IMR-90 (cell line): ENCODE results near the gene DYRK2. TPM values are rescaled to one million over a fixed set of nuclear protein-coding genes. Genes with fewer than 3 reads are reported as not detected.

Source experiments
- ATAC-seq: fragments of 200-7000 bp; cut with Tn5 transposase; 2 replicates; pipeline ENCODE4 v1.9.1; 2020; ENCODE audit warnings: low read depth, mild to moderate bottlenecking, moderate library complexity
- BruUV-seq: library from RNA; stranded (reverse); fragments of 400-500 nt; replicated peaks from 2 replicates; lab custom pipeline; 2021; lab: Mats Ljungman, UMichigan
- CTCF ChIA-PET: fragments of 300-600 bp; formaldehyde crosslinking; extraction: SDS; loops from one replicate; lab custom pipeline; 2021; ENCODE audit warnings: antibody characterized with exemption; lab: Yijun Ruan, JAX
- POLR2A ChIA-PET: fragments of 300-600 bp; sonication (Branson Sonifier 250); formaldehyde crosslinking; loops from one replicate; lab custom pipeline; 2022; ENCODE audit warnings: antibody characterized with exemption; ENCODE audit not compliant: unreplicated experiment; lab: Charles Lee
- DNase-seq: peaks from one replicate; pipeline ENCODE4 v3.0.0; 2013
- H2AFZ ChIP-seq: replicated peaks from 2 replicates; pipeline ENCODE3; 2013; ENCODE audit warnings: low read length, mild to moderate bottlenecking; ENCODE audit not compliant: poor library complexity
- H2AK5ac ChIP-seq: 2 replicates; pipeline ENCODE4 v1.6.1; 2013; ENCODE audit warnings: low read depth, low read length, inconsistent platforms
- H2AK9ac ChIP-seq: replicated peaks from 2 replicates; pipeline ENCODE3; 2013; ENCODE audit warnings: mild to moderate bottlenecking, low read depth, low read length, moderate library complexity; ENCODE audit not compliant: poor library complexity
- H2BK120ac ChIP-seq: 2 replicates; pipeline ENCODE4 v1.6.1; 2013; ENCODE audit warnings: low read depth, low read length, inconsistent platforms
- H2BK15ac ChIP-seq: 3 replicates; pipeline ENCODE4 v1.6.1; 2013; ENCODE audit warnings: low read depth, low read length, inconsistent platforms
- H2BK20ac ChIP-seq: 2 replicates; pipeline ENCODE4 v1.6.1; 2013; ENCODE audit warnings: low read depth, mild to moderate bottlenecking, inconsistent platforms, low read length, moderate library complexity
- H2BK5ac ChIP-seq: 2 replicates; pipeline ENCODE4 v1.6.1; 2013; ENCODE audit warnings: mild to moderate bottlenecking, low read depth, low read length, inconsistent platforms; ENCODE audit not compliant: poor library complexity, severe bottlenecking
- H3K14ac ChIP-seq: replicated peaks from 2 replicates; pipeline ENCODE4 v1.6.1; 2013; ENCODE audit warnings: low read depth, low read length, inconsistent platforms
- H3K18ac ChIP-seq: 2 replicates; pipeline ENCODE4 v1.6.1; 2013; ENCODE audit warnings: low read depth, low read length, control low read depth
- H3K23ac ChIP-seq: 2 replicates; pipeline ENCODE4 v1.6.1; 2013; ENCODE audit warnings: low read depth, low read length, inconsistent platforms
- H3K27ac ChIP-seq: 2 replicates; pipeline ENCODE4 v1.5.1; 2013; ENCODE audit warnings: mild to moderate bottlenecking, control low read depth, low read length; ENCODE audit not compliant: insufficient read depth
- H3K27me3 ChIP-seq: 2 replicates; pipeline ENCODE4 v1.6.1; 2013; ENCODE audit warnings: low read length; ENCODE audit not compliant: control insufficient read depth, insufficient read depth
- H3K36me3 ChIP-seq: 2 replicates; pipeline ENCODE4 v1.6.1; 2013; ENCODE audit warnings: low read length, mixed read lengths; ENCODE audit not compliant: control insufficient read depth, insufficient read depth
- H3K4ac ChIP-seq: 2 replicates; pipeline ENCODE4 v1.6.1; 2013; ENCODE audit warnings: low read depth, low read length, inconsistent platforms
- H3K4me1 ChIP-seq: 2 replicates; pipeline ENCODE4 v1.6.1; 2013; ENCODE audit warnings: low read length, mixed read lengths; ENCODE audit not compliant: control insufficient read depth, insufficient read depth
- H3K4me2 ChIP-seq: 2 replicates; pipeline ENCODE4 v1.6.1; 2013; ENCODE audit warnings: low read depth, mild to moderate bottlenecking, control low read depth, low read length, moderate library complexity
- H3K4me3 ChIP-seq: 2 replicates; pipeline ENCODE4 v1.5.1; 2013; ENCODE audit warnings: low read depth, mild to moderate bottlenecking, control low read depth, low read length, moderate library complexity; ENCODE audit not compliant: insufficient read depth
- H3K56ac ChIP-seq: 2 replicates; pipeline ENCODE4 v1.6.1; 2013; ENCODE audit warnings: low read length, inconsistent platforms; ENCODE audit not compliant: insufficient read depth; ENCODE audit errors: extremely low read depth
- H3K79me1 ChIP-seq, 2 experiments: 2 replicates each; pipeline ENCODE4 v1.6.1; 2013; ENCODE audit warnings: low read length in 2 of 2, inconsistent platforms in 1 of 2, low read depth in 1 of 2
- H3K9ac ChIP-seq: 2 replicates; pipeline ENCODE4 v1.6.1; 2013; ENCODE audit warnings: low read depth, low read length, control low read depth
- H3K9me1 ChIP-seq: 2 replicates; pipeline ENCODE4 v1.6.1; 2013; ENCODE audit warnings: low read length, inconsistent platforms; ENCODE audit not compliant: insufficient read depth
- H3K9me3 ChIP-seq: 2 replicates; pipeline ENCODE4 v1.6.1; 2013; ENCODE audit warnings: low read length; ENCODE audit not compliant: control insufficient read depth, insufficient read depth
- H4K20me1 ChIP-seq: 2 replicates; pipeline ENCODE4 v1.6.1; 2013; ENCODE audit warnings: low read length, inconsistent platforms; ENCODE audit not compliant: insufficient read depth
- H4K5ac ChIP-seq: 2 replicates; pipeline ENCODE4 v1.6.1; 2013; ENCODE audit warnings: mild to moderate bottlenecking, low read depth, low read length, control low read depth
- H4K8ac ChIP-seq, 2 experiments: 2 replicates each; pipeline ENCODE4 v1.6.1; 2013; ENCODE audit warnings: low read depth in 2 of 2, low read length in 2 of 2, control low read depth in 1 of 2, inconsistent platforms in 1 of 2
- H4K91ac ChIP-seq: 2 replicates; pipeline ENCODE4 v1.6.1; 2013; ENCODE audit warnings: low read depth, low read length, inconsistent platforms; ENCODE audit not compliant: insufficient read depth
- CEBPB ChIP-seq: IDR thresholded peaks from 2 replicates; pipeline ENCODE4 v1.6.1; 2012; ENCODE audit warnings: low read depth, low read length, improper control_type of control experiment
- CHD1 ChIP-seq: IDR thresholded peaks from 2 replicates; pipeline ENCODE4 v1.6.1; 2012; ENCODE audit warnings: low read depth, low read length, improper control_type of control experiment
- FOS ChIP-seq: fragments of 150-350 bp; IDR thresholded peaks from 2 replicates; pipeline ENCODE4 v1.6.1; 2016; ENCODE audit warnings: low read depth, low read length
- MAFK ChIP-seq: IDR thresholded peaks from 2 replicates; pipeline ENCODE4 v1.6.1; 2012; ENCODE audit warnings: low read depth, low read length, improper control_type of control experiment
- MAZ ChIP-seq: IDR thresholded peaks from 2 replicates; pipeline ENCODE4 v1.6.1; 2012; ENCODE audit warnings: low read depth, mild to moderate bottlenecking, low read length, improper control_type of control experiment, moderate library complexity, borderline replicate concordance
- MXI1 ChIP-seq: IDR thresholded peaks from 2 replicates; pipeline ENCODE4 v1.6.1; 2012; ENCODE audit warnings: low read depth, mild to moderate bottlenecking, low read length, moderate library complexity, borderline replicate concordance
- NFE2L2 ChIP-seq: fragments of 150-350 bp; IDR thresholded peaks from 2 replicates; pipeline ENCODE4 v1.6.1; 2016; ENCODE audit warnings: low read depth, mild to moderate bottlenecking, low read length
- POLR2A ChIP-seq: IDR thresholded peaks from 2 replicates; pipeline ENCODE4 v1.6.1; 2012; ENCODE audit warnings: mild to moderate bottlenecking, low read depth, low read length
- RAD21 ChIP-seq: IDR thresholded peaks from 2 replicates; pipeline ENCODE4 v1.6.1; 2012; ENCODE audit warnings: low read length, improper control_type of control experiment
- RCOR1 ChIP-seq: IDR thresholded peaks from 2 replicates; pipeline ENCODE4 v1.6.1; 2012; ENCODE audit warnings: mild to moderate bottlenecking, low read length, improper control_type of control experiment; ENCODE audit not compliant: insufficient replicate concordance
- RFX5 ChIP-seq: IDR thresholded peaks from 2 replicates; pipeline ENCODE4 v1.8.0; 2012; ENCODE audit warnings: low read depth, mild to moderate bottlenecking, low read length, moderate library complexity
- SMC3 ChIP-seq: fragments of 150-350 bp; IDR thresholded peaks from 2 replicates; pipeline ENCODE4 v1.6.1; 2016; ENCODE audit warnings: low read depth, mild to moderate bottlenecking, antibody characterized with exemption, low read length, moderate library complexity
- WGBS, 2 experiments: methylation state at CpG; one replicate each; pipeline versions ENCODE4 v1.1.5 to v1.1.7; 2013; ENCODE audit warnings: missing lambda C conversion rate in 2 of 2; ENCODE audit not compliant: insufficient read length in 1 of 2; ENCODE audit errors: extremely low coverage in 2 of 2; 5-methylcytosine and 5-hydroxymethylcytosine counted together
- dilution Hi-C: fragments of 300-500 bp; cut with HindIII; formaldehyde crosslinking; loops from one replicate; pipeline ENCODE4 v1.14.3; 2018; ENCODE audit warnings: low sequenced_read_pairs; ENCODE audit not compliant: unreplicated experiment
- in situ Hi-C: fragments of 300-500 bp; cut with MboI; formaldehyde crosslinking; loops from 3 replicates; pipeline ENCODE4 v1.14.3; 2019; ENCODE audit warnings: low sequenced_read_pairs, inconsistent platforms, mixed read lengths
- intact Hi-C: fragments of 100-400 bp; cut with micrococcal nuclease; formaldehyde crosslinking; loops from 2 replicates; pipeline ENCODE4 v1.10.0; 2022
- polyA plus RNA-seq, 3 experiments: library from polyadenylated mRNA; depleted of rRNA; stranded (reverse); fragments of >200 nt; gene quantifications; 2 replicates each; pipeline ENCODE4 v1.2.3, GENCODE V29; 2012; ENCODE audit warnings: low replicate concordance in 1 of 3
- total RNA-seq: library from RNA; depleted of rRNA; stranded (reverse); fragments of >200 nt; gene quantifications from 2 replicates; pipeline ENCODE4 v1.2.3, GENCODE V29; 2012
- TF ChIP-seq, protein P1 (sequence below): fragments of 150-350 bp; IDR thresholded peaks from 2 replicates; pipeline ENCODE4 v1.6.1; 2017; ENCODE audit warnings: mild to moderate bottlenecking, antibody characterized with exemption, low read length, low read depth
- TF ChIP-seq, protein P2 (sequence below): fragments of 150-350 bp; IDR thresholded peaks from 2 replicates; pipeline ENCODE4 v1.6.1; 2016; ENCODE audit warnings: low read depth, mild to moderate bottlenecking, low read length, moderate library complexity, borderline replicate concordance
- TF ChIP-seq, protein P3 (sequence below): conservative IDR thresholded peaks from 2 replicates; pipeline ENCODE4 v1.5.1; 2012; ENCODE audit warnings: mild to moderate bottlenecking, low read depth, low read length, improper control_type of control experiment

The DYRK2 gene
- total and polyA plus RNA-seq, 2 of the 4 experiments (the other 2 are of a cell fraction) = 16.3 to 23.1 TPM

DNA sequence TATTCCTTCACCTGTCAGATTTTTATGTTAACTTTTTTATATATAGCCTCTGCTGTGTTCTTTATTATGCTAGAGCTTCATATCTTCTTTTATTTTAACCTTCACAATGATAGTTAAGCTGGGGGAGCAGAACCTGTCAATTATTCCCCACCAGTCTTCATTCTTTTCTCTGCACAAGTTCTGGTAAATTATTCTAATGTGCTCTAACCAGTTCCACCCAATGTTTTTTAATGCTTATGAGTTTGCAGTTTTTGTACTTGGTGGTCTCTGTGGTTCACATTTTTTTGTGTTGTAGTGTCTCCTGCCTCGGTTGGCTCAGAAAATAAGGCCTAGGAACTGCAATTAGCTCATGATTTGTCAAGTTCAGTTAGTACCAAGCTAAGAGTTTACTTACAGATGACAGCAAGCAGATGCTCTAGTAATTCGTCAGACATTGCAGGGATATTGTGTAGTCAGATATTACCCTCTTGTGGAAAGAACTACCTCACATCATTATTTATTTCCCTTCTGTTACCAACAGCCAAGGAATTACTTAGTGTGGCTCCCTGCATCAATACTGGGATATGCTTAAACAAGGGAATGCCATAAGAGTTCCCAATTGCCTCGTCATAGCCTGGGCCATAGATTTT is 14.5 kb downstream of the DYRK2 start:
- no peak overlapping the region for H3K4ac ChIP-seq
- no peak overlapping the region for H2BK120ac ChIP-seq
- H3K27ac ChIP-seq = no peak overlapping the region
- WGBS, 2 experiments = 0% methylated on average over 1 of the region's 3 CpGs; no CpG with 5 or more reads in 1 of the 2 experiments
- in situ Hi-C loops (no loop called here), dilution Hi-C loops (no loop called here), intact Hi-C loops (loop anchor here (5.0 kb wide), 1 partner anchor 226 kb away; no protein-coding TSS in a partner anchor)
- H3K18ac ChIP-seq = no peak overlapping the region
- H2BK20ac ChIP-seq = no peak overlapping the region
- no peak overlapping the region for H3K4me3 ChIP-seq
- H2AFZ ChIP-seq = no peak overlapping the region
- H3K36me3 ChIP-seq = peaks cover 8% of the 10 kb centered on the region
- peaks cover 15 to 59% of the 10 kb centered on the region in 2 experiments for H3K79me1 ChIP-seq
- ChIA-PET POLR2A (no interaction called here), CTCF (interaction anchor here (0.6 to 1.1 kb wide), 3 partner anchors 12 to 307 kb away, joined by 3 read pairs; no protein-coding TSS in a partner anchor)
- no peak overlapping the region for H4K91ac ChIP-seq
- BruUV-seq = no TSS peak
- H3K56ac ChIP-seq = no peak overlapping the region
- no peak overlapping the region for H2BK15ac ChIP-seq
- H3K9me3 ChIP-seq = no peaks in the 10 kb centered on the region
- peak; percentile 97 for DNase-seq
- peaks cover 10% of the 10 kb centered on the region for H3K9me1 ChIP-seq
- no peak overlapping the region for H4K5ac ChIP-seq
- H2BK5ac ChIP-seq = peak overlapping the region; percentile 74
- no peak overlapping the region for H2AK5ac ChIP-seq
- peaks cover 12% of the 10 kb centered on the region for H3K4me1 ChIP-seq
- peaks cover 16% of the 10 kb centered on the region; the same call in 1 of the 2 replicates for H4K20me1 ChIP-seq
- H3K4me2 ChIP-seq = peak overlapping the region; percentile 51; the same call in 1 of the 2 replicates
- H3K23ac ChIP-seq = no peak overlapping the region
- H3K14ac ChIP-seq = no peak overlapping the region
- no peak overlapping the region for H4K8ac ChIP-seq
- H3K27me3 ChIP-seq = no peaks in the 10 kb centered on the region
- H2AK9ac ChIP-seq = no peak overlapping the region
- peak; percentile 87 for ATAC-seq
- H3K9ac ChIP-seq = no peak overlapping the region
- TF ChIP-seq MXI1 = no peak
- TF ChIP-seq, protein P1, sequence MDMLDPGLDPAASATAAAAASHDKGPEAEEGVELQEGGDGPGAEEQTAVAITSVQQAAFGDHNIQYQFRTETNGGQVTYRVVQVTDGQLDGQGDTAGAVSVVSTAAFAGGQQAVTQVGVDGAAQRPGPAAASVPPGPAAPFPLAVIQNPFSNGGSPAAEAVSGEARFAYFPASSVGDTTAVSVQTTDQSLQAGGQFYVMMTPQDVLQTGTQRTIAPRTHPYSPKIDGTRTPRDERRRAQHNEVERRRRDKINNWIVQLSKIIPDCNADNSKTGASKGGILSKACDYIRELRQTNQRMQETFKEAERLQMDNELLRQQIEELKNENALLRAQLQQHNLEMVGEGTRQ = no peak
- TF ChIP-seq, protein P2, sequence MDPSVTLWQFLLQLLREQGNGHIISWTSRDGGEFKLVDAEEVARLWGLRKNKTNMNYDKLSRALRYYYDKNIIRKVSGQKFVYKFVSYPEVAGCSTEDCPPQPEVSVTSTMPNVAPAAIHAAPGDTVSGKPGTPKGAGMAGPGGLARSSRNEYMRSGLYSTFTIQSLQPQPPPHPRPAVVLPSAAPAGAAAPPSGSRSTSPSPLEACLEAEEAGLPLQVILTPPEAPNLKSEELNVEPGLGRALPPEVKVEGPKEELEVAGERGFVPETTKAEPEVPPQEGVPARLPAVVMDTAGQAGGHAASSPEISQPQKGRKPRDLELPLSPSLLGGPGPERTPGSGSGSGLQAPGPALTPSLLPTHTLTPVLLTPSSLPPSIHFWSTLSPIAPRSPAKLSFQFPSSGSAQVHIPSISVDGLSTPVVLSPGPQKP = no peak
- peak; percentile 62 for TF ChIP-seq RAD21
- no peak for TF ChIP-seq CHD1
- no peak for TF ChIP-seq RFX5
- peak; percentile 32; the same call in 1 of the 2 replicates for TF ChIP-seq MAFK
- TF ChIP-seq CEBPB = peak; percentile 79
- peak; percentile 34; the same call in 1 of the 2 replicates for TF ChIP-seq FOS
- TF ChIP-seq POLR2A = no peak
- no peak for TF ChIP-seq NFE2L2
- TF ChIP-seq RCOR1 = no peak
- peak; percentile 52 for TF ChIP-seq SMC3
- TF ChIP-seq MAZ = no peak
- TF ChIP-seq, protein P3, sequence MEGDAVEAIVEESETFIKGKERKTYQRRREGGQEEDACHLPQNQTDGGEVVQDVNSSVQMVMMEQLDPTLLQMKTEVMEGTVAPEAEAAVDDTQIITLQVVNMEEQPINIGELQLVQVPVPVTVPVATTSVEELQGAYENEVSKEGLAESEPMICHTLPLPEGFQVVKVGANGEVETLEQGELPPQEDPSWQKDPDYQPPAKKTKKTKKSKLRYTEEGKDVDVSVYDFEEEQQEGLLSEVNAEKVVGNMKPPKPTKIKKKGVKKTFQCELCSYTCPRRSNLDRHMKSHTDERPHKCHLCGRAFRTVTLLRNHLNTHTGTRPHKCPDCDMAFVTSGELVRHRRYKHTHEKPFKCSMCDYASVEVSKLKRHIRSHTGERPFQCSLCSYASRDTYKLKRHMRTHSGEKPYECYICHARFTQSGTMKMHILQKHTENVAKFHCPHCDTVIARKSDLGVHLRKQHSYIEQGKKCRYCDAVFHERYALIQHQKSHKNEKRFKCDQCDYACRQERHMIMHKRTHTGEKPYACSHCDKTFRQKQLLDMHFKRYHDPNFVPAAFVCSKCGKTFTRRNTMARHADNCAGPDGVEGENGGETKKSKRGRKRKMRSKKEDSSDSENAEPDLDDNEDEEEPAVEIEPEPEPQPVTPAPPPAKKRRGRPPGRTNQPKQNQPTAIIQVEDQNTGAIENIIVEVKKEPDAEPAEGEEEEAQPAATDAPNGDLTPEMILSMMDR = peak; percentile 42; the same call in 1 of the 2 replicates
